IPS-20b (cell line): ENCODE measurements around the gene CEP72.

Experiments used
- H3K27ac ChIP-seq: one replicate; pipeline ENCODE4 v1.5.1; 2013; ENCODE audit warnings: low read length
- H3K27me3 ChIP-seq: 2 replicates; pipeline ENCODE4 v1.6.1; 2013; ENCODE audit warnings: mild to moderate bottlenecking, low read length, inconsistent platforms; ENCODE audit not compliant: insufficient read depth
- H3K36me3 ChIP-seq: 2 replicates; pipeline ENCODE4 v1.6.1; 2013; ENCODE audit warnings: low read depth, mild to moderate bottlenecking, inconsistent platforms, low read length, moderate library complexity; ENCODE audit not compliant: insufficient read depth
- H3K4me1 ChIP-seq: 2 replicates; pipeline ENCODE4 v1.6.1; 2013; ENCODE audit warnings: mild to moderate bottlenecking, control low read depth, inconsistent platforms, low read length, moderate library complexity; ENCODE audit not compliant: insufficient read depth
- H3K4me3 ChIP-seq: 2 replicates; pipeline ENCODE4 v1.5.1; 2013; ENCODE audit warnings: mild to moderate bottlenecking, low read length, inconsistent platforms
- H3K9ac ChIP-seq: 2 replicates; pipeline ENCODE4 v1.6.1; 2013; ENCODE audit warnings: low read depth, mild to moderate bottlenecking, inconsistent platforms, low read length, moderate library complexity
- H3K9me3 ChIP-seq: 2 replicates; pipeline ENCODE4 v1.6.1; 2013; ENCODE audit warnings: mild to moderate bottlenecking, low read depth, low read length, inconsistent platforms; ENCODE audit not compliant: insufficient read depth

Gene CEP72

DNA sequence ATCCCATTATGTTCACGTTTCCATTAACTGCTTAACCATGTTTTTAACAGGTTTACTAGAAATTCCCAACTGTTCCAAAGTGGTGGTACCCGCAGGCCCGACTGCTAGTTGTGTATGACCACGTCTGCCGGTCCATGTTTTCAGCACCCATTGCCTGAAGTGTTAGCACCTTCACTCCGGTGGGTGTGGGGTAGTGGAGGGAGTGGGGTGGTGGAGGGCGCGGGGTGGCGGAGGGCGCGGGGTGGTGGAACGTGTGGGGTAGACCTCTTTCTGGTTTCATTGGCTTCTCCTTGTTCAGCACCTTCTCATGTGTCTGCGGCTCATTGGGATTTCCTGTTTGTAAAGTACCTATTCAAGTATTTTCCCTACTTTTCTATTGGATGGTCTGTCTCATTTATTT is 43.3 kb downstream of the CEP72 start:
- H3K36me3 ChIP-seq: peaks cover 73% of the 10 kb centered on the region
- H3K9ac ChIP-seq: no peak overlapping the region
- no peaks in the 10 kb centered on the region for H3K4me1 ChIP-seq
- no peaks in the 10 kb centered on the region for H3K9me3 ChIP-seq
- no peak overlapping the region for H3K27ac ChIP-seq
- H3K4me3 ChIP-seq: no peak overlapping the region
- H3K27me3 ChIP-seq: no peaks in the 10 kb centered on the region

DNA sequence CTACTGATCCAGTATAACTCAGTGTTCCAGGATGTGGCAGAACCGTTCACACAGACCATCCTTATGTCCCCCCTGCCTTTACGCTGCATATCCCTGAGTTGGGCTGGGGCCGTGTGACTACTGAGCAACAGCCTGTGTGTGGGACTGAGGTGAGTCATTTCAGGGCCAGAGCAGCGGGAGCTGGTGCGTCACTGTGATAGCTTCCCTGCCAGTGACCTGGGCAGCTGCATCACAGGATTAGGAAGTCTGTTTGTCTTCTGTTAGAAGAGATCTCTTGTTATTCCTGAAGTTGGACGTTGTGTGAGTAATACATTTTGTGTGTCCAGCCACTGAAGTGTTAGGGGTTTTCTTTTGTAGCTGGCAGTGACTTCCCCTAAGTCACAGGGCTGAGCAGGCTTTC is 45.4 kb downstream of the CEP72 start:
- H3K27me3 ChIP-seq: no peaks in the 10 kb centered on the region
- no peaks in the 10 kb centered on the region for H3K4me1 ChIP-seq
- no peak overlapping the region for H3K4me3 ChIP-seq
- no peak overlapping the region for H3K27ac ChIP-seq
- H3K9ac ChIP-seq: no peak overlapping the region
- peaks cover 69% of the 10 kb centered on the region for H3K36me3 ChIP-seq
- H3K9me3 ChIP-seq: no peaks in the 10 kb centered on the region

DNA sequence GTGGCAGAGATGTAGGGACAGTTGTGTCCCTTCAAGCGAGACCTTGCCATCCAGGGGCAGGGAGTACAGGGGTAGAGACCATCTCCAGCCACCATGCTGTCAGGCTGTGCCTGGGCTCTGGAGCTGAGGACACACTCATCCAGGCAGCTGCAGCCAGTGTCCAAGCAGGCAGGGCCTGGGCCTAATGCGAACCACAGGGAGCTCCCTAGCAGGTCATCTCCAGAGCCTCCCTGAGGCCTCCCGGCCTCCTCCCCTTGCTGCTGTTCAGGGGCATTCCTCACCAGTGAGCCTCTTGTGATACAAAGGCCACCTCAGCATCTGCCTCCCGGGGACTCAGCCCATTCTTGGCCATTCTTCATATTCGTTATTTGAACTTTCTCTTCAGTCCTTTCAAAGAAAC is 46.0 kb downstream of the CEP72 start:
- H3K4me3 ChIP-seq: no peak overlapping the region
- H3K36me3 ChIP-seq: peaks cover 68% of the 10 kb centered on the region
- no peaks in the 10 kb centered on the region for H3K4me1 ChIP-seq
- H3K9ac ChIP-seq: no peak overlapping the region
- H3K9me3 ChIP-seq: no peaks in the 10 kb centered on the region
- no peak overlapping the region for H3K27ac ChIP-seq
- no peaks in the 10 kb centered on the region for H3K27me3 ChIP-seq

DNA sequence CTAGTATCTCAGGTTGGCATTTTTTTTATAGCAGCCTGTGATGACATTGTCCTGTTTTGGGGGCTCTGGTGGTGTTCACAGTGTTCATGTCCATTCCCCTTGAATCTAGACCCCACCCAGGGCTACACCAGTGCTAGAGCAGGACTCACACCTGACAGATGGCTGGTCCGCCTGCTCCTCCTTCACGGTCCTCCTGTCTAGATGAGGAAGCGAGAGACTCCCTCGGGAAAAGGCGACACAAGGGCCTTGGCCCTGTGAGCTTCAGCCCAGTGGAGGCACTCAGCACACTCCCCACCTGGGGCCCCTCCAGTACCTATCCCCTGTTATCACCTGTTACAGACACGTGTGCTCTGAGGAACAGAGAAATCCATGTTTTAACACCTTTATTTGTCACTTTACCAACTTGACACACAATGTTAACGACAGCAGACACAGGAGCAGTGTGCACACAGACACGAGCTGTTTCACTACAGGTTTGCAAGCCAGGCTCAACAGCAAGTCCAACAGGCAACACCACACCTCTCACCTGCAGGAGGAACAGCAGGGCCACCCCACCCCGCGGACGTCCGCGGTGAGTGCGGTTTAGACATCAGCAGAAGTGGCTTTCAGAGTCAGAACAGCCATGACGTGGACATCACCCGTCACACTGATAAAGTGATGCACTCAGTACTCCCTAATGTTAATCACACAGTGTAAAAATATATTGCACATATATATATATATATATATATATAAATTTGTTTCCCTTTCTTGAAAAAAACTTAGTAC is 47.5 kb downstream of the CEP72 start:
- Histone ChIP-seq H3K9ac (no peak overlapping the region), H3K4me1 (no peaks in the 10 kb centered on the region), H3K9me3 (no peaks in the 10 kb centered on the region), H3K27me3 (no peaks in the 10 kb centered on the region), H3K36me3 (peaks cover 63% of the 10 kb centered on the region), H3K27ac (no peak overlapping the region), H3K4me3 (no peak overlapping the region)

DNA sequence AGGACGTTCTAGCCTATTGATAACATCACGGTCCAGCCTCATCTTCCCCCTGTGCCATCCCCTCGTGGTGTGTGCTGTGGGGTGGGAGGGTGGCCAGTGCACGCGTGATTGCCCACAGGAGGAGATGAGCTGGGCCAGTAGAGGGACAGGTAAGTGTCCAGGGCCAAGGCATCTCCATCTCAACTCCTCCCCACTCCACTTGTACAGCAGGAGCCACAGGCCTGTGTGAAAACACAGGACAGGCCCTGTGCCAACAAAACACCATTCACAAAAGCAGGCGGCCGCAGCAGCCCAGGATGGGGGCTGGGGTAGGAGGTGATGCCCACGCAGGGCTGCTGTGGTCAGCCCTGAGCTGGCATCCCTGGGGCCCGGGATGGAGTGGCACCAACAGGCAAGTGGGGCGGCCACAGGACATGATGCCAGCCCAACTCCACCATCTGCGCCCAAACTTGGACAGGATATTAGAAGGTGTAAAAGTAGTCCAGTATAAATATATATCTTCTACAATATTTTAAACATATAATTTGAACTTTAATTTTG is 48.4 kb downstream of the CEP72 start:
- H3K9me3 ChIP-seq: no peaks in the 10 kb centered on the region
- H3K9ac ChIP-seq: no peak overlapping the region
- H3K4me3 ChIP-seq: no peak overlapping the region
- H3K27me3 ChIP-seq: no peaks in the 10 kb centered on the region
- peaks cover 63% of the 10 kb centered on the region for H3K36me3 ChIP-seq
- no peak overlapping the region for H3K27ac ChIP-seq
- H3K4me1 ChIP-seq: no peaks in the 10 kb centered on the region

DNA sequence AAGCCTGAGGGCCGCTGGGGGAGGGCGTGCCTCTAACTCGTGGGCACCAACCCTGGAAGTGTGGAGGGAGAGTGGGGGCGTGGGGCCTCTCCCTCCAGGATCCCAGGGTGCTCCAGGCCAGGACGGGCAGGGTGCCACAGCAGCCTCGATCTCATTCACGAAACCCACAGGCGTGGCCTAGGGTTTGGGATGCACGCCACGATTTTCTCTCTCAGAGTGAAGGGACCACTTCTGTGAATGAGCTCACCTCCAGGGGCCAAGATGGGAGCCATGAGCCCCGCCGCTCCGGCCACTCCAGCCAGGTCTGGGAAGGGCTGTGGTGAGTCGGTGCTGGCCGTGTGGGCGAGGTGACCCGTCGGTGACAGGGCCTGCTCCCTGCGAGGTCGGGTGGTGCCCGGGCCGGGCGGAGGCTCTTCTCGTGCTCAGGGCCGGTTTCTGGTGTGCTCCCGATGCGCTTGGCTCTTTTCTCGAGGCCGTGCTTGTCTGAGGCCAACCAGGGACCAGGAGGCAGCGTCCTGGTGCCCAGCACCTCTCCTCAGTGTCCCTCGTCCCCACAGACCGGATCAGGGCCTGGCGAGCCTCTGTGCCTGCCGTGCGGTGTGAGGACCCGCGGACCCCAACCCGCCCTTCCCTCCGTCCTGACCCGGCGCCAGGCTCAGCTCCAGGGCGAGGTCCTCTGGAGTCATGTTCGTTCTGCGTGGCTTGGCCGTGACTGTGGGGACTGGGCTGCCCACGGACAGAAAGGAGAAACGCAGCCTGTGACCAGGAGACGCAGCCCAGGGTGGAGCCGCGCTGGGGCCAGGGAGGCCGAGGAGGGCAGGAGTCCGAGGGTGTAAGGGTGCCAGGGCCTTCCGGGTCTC is 50.0 kb downstream of the CEP72 start:
- Histone ChIP-seq H3K27ac (no peak overlapping the region), H3K36me3 (peaks cover 62% of the 10 kb centered on the region)

DNA sequence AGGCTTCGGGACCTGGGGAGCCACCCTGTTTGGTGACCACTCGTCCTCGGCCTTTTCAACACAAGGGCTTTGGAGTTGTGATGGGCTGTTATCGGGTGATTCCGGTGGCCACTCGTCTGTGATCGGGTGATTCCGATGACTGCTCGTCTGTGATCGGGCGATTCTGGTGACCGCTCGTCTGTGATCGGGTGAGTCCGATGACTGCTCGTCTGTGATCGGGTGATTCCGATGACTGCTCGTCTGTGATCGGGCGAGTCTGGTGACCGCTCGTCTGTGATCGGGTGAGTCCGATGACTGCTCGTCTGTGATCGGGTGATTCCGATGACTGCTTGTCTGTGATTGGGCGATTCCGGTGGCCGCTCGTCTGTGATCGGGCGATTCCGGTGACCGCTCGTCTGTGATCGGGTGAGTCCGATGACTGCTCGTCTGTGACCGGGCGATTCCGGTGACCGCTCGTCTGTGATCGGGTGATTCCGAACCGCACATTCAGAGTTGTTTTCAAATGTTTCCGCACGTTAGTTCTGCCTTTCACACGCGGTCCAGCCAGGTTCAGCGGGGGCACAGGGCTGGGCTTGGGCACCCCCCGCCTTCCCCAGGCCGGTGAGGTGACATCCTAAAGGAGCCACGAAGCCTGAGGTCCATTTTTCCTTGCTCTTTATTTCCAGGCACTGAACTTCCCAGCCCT is 50.8 kb downstream of the CEP72 start:
- Histone ChIP-seq H3K36me3 (peaks cover 59% of the 10 kb centered on the region), H3K9ac (no peak overlapping the region), H3K4me3 (no peak overlapping the region), H3K4me1 (no peaks in the 10 kb centered on the region), H3K27me3 (no peaks in the 10 kb centered on the region), H3K9me3 (no peaks in the 10 kb centered on the region), H3K27ac (no peak overlapping the region)

More for the DNA sequence above, 50.0 kb downstream of the CEP72 start:
- H3K4me1 ChIP-seq: no peaks in the 10 kb centered on the region
- H3K9me3 ChIP-seq: no peaks in the 10 kb centered on the region
- H3K4me3 ChIP-seq: no peak overlapping the region
- H3K27me3 ChIP-seq: no peaks in the 10 kb centered on the region
- no peak overlapping the region for H3K9ac ChIP-seq

DNA sequence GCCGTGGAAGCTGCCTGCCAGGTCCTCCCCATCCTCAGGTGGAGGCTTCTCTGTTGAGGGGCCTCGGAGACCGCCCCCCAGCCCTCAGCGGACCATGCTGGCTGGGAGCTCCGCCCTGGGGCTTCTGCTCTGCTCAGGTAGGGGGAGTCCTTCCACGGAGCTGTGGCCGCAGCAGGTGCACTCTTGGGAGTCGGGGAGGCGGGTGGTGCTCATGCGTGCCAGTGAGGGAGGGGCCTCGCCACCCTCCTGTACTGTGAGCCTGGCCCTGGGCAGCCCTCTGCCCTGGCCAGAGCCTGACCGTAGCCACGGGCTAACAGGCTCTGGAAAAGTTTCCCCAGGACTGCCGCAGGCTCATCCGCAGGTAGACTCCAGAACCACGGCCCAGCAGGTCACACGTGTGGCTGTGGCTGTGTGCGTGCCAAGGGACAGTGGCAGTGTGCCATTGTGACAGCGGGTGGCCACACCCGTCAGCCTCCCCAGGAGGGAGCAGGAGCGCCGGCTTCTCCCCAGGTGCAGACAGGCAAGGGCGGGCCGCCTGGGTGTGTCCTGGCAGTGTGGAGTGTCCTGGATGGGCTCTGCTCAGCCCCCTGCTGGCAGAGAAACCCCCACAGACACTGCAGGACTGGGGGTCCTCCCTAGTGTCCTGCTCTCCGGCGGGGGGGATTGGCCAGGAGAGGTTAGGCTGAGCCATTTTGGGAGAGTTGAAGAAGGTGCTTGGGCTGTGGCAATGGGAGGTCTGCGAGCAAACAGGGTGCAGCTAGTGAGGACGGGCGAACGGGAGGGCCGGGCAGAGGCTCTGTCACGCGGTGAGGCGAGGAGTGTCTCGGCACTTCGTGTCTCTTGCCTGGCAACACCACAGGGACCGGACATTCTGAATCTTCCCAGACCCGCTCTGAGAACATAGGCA is 51.5 kb downstream of the CEP72 start:
- H3K4me3 ChIP-seq: no peak overlapping the region
- H3K9ac ChIP-seq: no peak overlapping the region
- no peaks in the 10 kb centered on the region for H3K4me1 ChIP-seq
- no peak overlapping the region for H3K27ac ChIP-seq
- no peaks in the 10 kb centered on the region for H3K9me3 ChIP-seq
- H3K27me3 ChIP-seq: no peaks in the 10 kb centered on the region
- peaks cover 56% of the 10 kb centered on the region for H3K36me3 ChIP-seq

DNA sequence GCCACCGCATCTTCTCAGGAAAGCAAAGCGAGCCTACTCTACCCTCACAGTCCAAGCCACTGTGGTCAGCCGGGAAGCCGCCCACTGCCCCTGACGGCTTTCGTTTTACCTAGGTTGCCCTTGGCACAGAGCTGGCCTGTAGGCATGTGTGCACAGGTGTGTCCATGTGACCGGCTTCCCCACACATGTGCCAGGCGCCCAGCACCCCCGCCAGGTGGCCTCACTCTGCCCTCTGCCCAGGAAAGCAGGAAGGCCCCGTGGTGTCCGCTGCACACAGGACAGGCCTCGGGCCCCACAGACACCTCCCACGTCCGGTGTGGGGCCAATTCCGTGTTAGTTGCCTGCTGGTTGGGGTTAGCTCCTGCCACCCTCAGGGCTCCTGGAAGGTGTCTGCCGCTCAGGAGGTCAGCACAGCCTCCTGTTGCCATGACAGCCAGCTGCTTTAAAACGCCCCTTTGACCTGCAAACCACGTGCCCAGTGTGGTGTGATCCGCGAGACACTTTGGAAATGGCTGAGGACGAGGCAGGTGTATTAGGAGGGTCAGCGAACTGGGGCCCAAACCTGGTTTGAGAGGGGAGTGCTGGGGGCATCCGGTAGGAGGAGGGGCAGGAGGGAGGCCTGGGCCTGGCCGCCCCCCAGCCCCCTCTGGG is 52.3 kb downstream of the CEP72 start:
- H3K36me3 ChIP-seq: peaks cover 49% of the 10 kb centered on the region
- H3K9me3 ChIP-seq: no peaks in the 10 kb centered on the region
- no peaks in the 10 kb centered on the region for H3K4me1 ChIP-seq
- H3K27ac ChIP-seq: no peak overlapping the region
- H3K27me3 ChIP-seq: no peaks in the 10 kb centered on the region
- H3K4me3 ChIP-seq: no peak overlapping the region
- no peak overlapping the region for H3K9ac ChIP-seq

DNA sequence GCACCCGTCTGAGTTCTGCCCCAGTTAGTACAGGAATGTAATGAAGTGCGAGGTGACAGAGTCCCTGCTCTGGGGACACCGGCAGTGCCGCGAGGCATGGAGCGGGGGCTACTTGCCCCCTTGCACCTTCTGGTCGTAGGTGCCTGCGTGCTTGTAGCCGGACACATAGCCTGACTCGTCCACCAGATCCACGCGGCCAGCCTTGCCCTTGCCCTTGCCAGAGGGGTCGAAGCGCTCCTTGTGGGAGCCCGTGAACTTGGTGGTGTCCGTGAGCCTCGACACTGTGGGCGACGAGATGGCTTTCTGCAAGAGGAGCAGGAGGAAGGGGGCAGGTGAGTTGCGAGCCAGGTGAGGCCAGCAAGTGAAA is 52.8 kb downstream of the CEP72 start:
- no peaks in the 10 kb centered on the region for H3K4me1 ChIP-seq
- no peak overlapping the region for H3K4me3 ChIP-seq
- H3K27me3 ChIP-seq: no peaks in the 10 kb centered on the region
- no peak overlapping the region for H3K9ac ChIP-seq
- peaks cover 44% of the 10 kb centered on the region for H3K36me3 ChIP-seq
- no peaks in the 10 kb centered on the region for H3K9me3 ChIP-seq
- no peak overlapping the region for H3K27ac ChIP-seq
